GM21367 (cell line): Measurements from ENCODE around the gene LIX1L.

Experiments
- ATAC-seq: cut with Tn5 transposase; IDR thresholded peaks from one replicate; pipeline ENCODE4 v1.9.1; 2021; ENCODE audit not compliant: unreplicated experiment

The LIX1L gene

GRCh38 chr1:145963265-145964019 lies 5.6 kb upstream of the LIX1L start:
- no peak for ATAC-seq

DNA sequence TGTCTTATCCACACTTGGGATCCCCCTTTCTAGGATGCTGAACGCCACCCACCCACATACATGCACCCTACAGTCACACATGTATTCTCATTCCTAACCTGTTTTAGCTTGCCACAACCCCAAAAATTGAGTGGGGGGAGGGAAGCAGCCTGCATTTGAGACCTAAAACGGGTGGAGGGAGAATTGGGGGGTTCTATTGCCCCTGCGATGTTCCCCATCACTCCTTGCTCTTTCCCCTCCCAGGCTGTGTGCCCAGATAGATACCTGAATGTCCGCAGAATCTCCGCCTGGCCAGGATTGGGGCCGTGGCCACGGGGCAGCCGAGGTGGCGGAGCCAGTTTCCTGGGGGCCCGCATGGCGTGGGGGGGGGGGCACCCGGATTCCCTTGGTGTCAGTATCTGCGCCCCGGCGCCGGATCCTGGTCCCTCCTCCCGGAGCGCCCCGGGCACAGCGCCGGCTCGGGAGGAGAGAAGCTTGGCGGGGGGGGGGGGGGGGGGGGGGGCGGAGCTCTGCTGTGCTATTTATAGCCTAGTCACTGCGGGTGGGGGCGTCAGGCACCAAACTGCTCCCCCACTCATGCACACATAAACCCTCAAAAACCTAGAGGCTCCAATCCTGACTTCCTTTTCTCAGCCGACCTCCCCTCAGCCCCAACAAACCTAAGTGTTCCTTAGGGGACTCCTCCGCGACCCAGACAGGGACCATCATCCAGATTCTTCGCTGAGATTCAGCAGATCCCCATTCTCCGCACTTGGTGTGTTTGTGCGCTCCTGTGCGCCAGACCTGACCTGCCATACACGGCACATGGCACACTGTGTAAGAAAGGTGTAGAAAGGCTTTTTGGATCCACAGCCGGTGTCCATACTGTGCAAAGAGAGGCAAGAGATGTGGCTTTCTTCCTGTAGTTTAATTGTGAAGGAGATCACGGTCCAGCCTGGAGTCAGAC lies 4.6 kb upstream of the LIX1L start:
- no peak for ATAC-seq

GRCh38 chr1:145961425-145962156 lies 3.8 kb upstream of the LIX1L start:
- no peak for ATAC-seq

DNA sequence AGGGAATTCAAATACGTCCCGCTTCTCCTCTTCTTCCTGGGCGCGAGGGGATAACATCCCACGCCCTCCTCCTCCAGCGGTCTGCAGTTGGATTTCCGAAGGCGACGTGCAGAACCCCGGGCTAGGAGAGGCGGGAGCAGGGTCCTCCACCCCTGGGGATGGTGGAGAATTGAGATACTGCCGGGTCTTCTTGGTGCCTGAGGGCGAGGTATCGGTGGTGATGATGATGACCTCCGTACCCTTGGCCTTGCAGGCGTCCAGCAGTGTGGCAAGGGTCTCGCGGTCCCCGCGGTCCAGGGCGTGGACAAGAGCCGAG lies 3.2 kb upstream of the LIX1L start:
- ATAC-seq, result no peak

- ATAC-seq, result no peak
Measured at GRCh38 chr1:145960468-145961108, 2.8 kb upstream of the LIX1L start.

DNA sequence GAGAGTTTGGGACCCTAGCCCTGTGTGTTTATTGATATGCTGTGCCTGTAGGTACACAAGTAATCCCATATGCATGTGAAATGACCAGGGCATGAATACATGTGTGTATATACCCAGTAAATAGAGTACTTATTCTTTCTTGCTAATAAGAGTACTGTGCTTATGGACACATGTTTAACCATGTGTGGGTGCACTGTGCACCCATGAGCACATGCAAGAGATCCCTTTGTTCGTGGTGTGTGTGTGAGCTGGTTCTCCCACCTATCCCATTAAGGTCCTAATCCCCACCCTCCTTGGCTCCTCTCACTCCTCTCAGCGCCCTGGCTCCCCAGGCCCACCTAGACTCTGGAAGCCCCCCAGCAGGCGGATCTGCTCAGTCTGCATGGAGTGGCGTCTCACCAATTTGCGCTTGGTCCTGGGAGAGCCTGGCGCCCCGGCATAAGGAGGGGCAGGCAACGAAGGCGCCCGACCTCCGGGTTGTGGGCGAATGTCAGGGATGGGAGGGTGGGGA lies 2.2 kb upstream of the LIX1L start:
- ATAC-seq, result no peak

- ATAC-seq, result no peak
Measured at GRCh38 chr1:145959333-145959732, 1.5 kb upstream of the LIX1L start.

DNA sequence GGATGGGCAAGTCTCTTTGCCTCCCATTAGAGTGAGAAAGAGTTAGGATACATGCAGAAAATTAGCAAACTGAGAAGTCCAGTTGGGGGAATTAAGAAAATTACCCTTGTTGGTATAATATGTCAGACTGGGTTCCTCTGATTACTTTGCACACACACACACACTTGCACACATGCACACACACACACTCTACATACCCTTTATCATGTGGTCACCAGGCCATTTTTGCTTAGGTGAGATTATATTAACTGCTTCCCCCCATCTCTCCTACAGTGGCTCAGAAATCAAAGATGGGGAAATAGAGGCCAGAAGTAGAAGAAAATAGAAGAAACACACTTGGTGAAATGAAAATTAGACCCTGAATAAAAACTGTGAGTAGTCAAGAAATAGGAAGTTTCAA lies 917 bp upstream of the LIX1L start:
- no peak for ATAC-seq

DNA sequence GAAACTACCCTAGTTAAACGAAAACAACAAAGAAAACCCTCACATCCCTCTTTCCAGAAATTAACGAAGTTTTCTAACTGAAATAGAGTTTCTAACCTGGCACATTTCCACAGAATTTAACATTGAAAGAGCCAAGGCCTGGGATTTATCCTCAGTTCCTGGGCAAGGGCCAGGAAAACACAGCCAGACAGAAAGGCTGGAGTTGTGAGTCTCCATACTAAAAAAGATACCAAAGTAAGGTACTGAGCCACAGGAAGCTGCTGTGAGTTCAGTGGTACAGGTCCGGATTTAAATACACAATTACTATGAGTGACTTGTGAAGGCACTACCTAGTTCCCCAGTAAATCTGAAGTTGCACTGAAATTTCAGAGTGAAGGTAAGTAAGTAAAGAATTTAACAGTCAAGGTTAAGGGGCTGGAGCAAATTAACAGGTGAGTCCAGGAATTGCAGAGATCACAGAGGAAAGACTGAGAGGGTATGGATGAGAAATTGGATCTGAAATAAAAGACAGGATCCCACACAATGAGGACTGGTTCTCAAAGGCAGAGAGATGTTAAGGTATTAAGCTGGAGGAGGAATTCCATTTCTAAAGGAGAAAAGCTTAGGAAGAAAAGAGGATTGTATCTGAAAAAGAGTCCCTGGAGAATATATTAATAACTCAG lies 905 bp downstream of the LIX1L start:
- ATAC-seq, result no peak

GRCh38 chr1:145956361-145956760 lies 1.5 kb downstream of the LIX1L start:
- no peak for ATAC-seq

GRCh38 chr1:145955436-145955835 lies 2.4 kb downstream of the LIX1L start:
- no peak for ATAC-seq

- ATAC-seq, result no peak
Measured at GRCh38 chr1:145953861-145954260, 4.0 kb downstream of the LIX1L start.

- ATAC-seq, result no peak
Measured at GRCh38 chr1:145952903-145953302, 4.9 kb downstream of the LIX1L start.

DNA sequence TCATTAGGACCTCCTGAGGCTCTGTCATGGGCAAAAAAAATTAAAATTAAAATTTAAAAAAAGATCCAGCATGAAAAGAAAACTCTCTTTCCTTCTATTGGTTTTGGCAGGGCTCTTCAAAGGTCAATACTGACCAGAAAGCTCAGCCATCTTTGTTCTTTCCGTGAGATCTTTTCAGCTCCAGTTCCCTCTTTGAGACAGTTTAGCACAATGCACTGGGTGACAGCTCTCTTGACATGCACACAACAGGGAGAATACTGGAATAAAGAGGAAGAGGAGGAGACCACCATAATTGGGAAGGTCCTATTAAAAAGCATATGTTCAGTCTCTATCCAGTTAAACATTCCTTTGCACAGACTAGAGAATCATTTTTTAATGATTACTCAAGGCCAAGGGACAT lies 6.3 kb downstream of the LIX1L start:
- ATAC-seq, result no peak

DNA sequence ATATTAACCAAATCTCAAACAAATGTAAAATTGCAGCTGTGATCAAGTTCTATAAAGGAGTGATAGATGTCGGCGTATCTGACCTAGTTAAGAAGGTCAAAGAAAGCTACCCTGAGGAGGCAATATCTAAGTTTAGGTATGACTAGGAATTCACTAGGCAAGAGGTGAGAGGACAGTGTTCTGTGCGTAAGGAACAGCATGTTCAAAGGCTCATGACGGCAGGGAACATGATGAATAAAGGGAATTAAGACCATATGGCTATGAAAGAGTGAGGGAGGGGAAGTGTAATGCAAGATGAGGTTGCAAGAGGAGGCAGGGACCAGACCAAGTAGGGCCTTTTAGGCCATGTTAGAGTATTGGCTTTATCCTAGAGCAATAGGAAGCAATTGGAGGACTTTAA lies 8.6 kb downstream of the LIX1L start:
- ATAC-seq, result no peak

GRCh38 chr1:145947551-145947950 lies 10.3 kb downstream of the LIX1L start:
- ATAC-seq, result no peak

GRCh38 chr1:145946477-145946986 lies 11.3 kb downstream of the LIX1L start:
- ATAC-seq, result no peak

DNA sequence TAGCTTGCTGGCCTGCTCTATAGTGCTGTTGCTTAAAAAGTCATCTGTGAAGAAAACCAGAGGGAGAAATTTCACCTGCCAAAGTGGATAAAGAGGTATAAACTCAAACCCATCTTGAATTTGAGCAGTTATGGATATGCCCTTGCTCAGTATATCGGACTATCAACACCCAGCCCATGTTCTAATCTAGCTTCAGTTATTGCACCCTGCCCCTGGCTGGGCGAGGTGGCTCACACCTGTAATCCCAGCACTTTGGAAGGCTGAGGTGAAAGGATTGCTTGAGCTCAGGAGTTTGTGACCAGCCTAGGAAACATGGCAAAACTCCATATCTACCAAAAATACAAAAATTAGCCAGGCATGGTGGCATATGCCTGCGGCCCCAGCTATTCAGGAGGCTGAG lies 13.3 kb downstream of the LIX1L start:
- no peak for ATAC-seq

- ATAC-seq, result no peak
Measured at GRCh38 chr1:145942871-145943270, 14.9 kb downstream of the LIX1L start.

DNA sequence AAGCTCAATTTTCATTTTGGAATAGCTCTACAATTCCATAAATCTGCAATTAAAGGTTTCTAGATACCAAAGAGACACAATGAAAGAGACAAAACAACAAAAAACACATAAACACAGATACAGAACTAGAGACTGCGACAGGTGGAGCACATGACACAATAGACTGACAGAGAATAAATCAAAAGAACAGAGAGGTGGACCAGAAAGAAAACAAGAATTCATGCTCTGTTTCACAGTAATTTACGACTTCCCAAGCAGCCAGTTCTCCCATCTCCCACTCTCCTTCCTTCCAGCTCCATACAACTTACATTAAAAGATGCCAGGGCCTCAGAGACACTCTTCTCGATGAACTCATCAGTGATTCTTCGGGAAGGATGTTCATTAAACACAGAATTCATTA lies 15.4 kb downstream of the LIX1L start:
- no peak for ATAC-seq
